ENCODE measurements around the gene FHAD1.
"Not testable (repeated sequence)": the region's sequence is repeated elsewhere in the genome, so short reads cannot be mapped to it uniquely, and the experiment has no call there.

The FHAD1 gene

DNA sequence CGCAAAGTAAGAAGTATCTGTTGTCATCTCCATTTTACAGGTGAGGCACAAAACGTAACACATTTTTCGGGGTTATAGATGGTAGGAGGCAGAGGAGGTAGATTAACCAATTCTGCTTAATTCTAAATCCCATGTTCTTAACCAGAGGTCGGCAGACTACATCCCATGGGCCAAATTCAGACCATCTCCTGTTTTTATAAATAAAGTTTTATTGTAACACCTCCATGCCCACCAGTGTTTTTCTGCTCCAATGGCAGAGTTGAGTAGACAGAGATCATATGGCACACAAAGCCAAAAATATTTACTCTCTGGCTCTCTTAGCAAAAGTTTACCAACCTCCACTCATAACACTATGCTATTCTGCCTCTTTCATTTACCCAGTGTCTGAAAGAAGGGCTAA is 30.9 kb downstream of the FHAD1 start:
- no peak for DNase-seq

DNA sequence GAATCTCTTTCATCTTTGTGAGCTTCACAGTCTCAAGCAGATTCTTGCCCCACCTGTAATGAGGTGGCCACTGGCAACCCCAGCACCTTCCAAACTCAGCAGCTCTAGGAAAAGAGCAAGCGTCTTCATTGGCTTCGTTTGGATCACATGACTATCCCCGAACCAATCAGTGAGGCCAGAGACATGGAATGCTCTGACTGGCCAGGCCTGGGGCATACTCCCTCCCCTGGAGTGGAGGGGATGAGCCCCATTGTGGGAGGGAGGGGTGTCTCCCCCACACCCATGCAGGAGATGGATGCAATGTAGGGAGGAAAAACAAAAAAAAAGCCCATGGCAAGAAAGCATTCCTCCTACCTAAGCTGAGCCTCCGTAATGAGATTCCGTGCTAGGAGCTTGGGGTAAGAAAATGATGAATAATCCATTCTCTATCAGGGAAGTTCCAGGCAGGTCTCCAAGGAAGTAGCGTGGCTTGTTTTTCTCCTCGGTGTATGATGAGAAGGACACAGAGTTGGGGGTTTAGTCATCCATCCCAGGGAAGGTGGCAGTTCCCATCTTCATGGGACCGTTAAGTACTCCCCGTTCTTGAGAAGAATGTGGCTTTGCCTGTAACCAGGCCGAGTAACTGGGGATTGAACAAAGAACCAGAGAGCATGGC is 32.7 kb downstream of the FHAD1 start:
- no peak for DNase-seq

DNA sequence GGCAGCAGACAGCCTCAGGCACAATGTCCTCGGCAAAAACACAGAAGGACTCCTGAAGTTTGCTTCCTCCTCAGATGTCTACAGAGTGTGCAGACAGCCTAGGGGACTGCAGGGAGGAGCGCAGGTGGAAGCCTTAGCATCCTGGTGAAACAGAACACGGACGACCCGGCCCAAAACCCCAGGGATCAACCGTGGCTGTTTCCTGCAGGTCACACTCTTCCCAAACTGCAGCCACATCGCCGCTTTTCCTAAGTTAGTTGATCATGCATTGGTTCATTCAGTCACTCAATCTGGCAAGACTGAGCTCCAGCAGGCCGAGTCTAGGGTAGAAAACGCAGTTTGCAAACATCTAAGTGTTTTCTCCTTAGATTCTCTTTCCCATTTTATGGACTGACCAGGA is 33.4 kb downstream of the FHAD1 start:
- DNase-seq = no peak

DNA sequence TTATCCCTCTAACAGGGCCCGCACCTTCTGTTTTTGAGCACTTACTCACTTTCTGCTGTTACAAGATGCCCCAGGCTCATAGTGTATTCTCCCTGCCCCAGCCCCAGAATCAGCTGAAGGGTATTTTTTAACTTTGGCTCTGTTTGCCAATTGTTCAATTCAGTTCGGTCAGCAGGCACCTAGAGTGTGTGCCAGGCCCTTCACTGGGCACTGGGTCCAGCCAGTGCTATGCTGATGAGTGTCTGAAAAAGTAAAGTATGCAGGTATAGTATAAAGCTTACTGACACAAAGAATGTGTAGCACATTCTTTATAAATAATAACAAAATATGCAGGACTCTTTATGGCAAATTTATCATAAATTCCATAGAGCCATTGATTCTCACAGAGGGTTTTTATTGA is 35.0 kb downstream of the FHAD1 start:
- DNase-seq = no peak

DNA sequence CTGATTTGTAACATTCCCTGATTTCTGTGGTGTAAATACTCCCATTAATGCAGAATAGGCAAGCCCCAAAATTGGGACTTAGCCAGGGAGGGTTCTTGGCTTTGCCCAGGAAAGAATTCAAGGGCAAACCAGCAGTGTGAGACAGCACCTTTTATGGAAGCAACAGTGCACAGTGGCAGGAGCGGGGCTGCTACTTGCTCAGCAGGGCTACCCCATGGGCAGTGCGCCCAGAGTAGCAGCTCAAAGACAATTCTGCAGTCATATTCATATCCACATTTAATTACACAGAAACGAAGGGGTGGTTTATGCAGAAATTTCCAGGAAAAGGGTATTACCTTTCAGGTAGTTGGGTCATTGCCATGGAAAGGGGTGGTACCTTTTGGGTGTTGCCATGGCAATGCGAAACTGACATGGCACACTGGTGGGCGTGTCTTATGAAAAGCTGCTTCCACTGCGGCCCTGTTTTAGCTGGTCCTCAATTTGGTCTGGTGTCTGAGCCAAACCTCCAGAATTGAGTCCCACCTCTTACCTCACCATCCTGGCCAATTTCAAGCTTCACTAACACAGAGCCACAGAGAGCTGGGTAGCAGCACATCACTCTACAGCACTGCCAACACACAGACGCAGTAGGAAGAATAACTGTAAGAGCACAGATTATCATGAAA is 35.9 kb downstream of the FHAD1 start:
- no peak for DNase-seq

DNA sequence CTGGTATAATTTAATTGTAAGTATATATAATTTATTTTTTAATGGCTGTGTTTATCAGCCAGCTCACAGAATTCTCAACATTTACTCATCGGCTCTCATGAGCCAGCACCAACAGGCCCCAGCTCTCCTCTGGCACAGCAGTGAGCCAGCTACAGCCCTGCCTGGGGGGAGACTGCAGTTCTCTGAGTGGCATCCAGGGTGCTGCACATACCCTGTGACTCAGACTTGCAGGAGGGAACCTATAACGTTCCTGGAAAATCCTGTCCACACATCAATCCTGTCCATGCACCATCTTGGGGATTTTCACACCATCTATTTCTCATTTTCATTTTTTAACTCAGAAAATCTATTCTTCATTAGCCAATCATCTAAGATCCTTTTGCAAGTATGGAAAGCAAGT is 36.5 kb downstream of the FHAD1 start:
- DNase-seq = no peak

DNA sequence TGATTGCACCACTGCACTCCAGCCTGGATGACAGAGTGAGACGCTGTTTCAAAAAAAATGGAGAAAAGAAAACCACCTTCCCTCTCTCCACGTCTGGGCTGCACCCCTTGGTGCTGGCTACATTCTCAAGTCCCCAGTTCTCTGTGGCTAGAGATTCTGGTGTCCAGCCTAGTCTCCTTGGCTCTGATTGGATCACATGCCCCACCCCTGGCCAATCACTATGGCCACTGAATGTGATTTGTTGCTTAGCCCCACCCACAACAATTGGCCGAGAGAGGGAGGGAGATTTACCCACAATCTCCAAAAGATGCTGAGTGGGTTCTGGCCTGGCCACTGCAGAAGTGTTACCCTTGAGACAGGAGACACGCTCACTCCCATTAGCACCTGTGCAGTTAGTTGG is 39.4 kb downstream of the FHAD1 start:
- no peak for DNase-seq

DNA sequence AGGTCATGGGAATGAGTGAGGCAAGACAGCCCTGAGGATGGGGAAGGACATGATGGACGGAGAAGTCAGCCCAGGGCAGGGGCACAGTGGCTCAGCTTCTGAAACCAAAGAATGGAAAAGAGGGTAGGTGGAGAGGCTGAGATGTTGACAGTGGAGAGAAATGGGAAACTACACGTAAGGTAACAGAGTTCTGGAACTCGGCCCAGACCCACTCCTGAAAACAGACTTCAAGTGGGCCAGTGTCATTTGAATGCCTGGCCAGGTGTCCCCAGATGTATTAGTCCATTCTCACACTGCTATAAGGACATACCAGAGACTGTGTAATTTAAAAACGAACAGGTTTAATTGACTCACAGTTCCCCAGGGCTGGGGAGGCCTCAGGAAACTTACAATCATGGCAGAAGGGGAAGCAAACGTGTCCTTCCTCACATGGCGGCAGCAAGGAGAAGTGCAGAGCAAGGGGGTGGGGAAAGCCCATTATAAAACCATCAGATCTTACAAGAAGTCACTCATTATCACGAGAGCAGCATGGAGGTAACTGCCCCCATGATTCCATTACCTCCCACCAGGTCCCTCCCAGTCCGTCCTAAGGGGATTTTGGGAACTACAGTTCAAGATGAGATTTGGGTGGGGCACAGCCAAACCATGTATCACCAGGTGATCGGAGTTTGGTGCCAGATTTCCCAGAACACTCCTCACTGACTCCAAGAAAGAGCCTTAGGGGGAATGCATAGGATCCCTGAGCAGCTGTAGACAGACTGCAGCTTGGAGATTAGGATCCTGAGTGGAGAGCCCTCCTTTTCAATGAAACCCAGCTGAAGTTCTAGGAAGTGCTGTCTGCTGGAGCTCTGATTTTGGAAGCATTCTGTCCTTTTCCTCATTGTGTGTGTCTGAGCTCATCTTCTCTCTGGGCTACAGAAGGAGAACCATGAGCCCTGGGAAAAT is 40.3 kb downstream of the FHAD1 start:
- no peak for DNase-seq

DNA sequence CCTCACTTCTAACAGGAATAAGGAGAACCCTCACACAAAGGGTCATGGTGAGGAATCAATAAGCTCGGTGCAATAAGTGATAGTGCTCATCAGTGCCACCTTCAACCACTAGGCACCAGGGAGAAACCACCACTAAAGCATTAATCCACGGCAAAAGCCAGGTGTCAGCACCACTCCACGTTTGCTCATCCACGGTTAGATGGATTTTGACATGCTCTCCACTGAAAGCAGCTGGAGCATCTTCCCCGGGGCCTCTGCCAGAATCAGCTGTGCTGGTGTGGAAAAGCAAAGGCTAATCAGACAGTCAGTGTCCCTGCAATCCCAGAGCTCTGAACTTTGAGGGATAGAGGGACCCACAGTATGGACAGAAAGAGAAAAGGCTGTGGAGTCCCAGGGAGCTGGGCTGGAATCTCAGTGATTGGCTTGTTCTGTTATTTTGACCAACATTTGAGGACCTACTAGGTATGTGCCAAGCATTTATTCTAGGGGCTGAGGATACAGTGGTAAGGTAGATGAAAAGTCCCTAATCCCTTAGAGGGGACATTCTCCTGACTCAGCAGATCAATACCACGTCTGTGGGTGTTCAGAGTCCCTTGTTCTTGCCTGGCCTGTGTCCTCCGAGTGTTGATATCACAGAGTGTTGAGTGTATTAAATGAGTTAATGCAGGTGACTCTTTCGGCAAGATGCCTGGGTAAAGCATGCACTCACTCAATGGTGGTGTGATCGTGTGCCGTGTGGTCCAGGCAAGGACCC is 41.3 kb downstream of the FHAD1 start:
- DNase-seq = no peak

DNA sequence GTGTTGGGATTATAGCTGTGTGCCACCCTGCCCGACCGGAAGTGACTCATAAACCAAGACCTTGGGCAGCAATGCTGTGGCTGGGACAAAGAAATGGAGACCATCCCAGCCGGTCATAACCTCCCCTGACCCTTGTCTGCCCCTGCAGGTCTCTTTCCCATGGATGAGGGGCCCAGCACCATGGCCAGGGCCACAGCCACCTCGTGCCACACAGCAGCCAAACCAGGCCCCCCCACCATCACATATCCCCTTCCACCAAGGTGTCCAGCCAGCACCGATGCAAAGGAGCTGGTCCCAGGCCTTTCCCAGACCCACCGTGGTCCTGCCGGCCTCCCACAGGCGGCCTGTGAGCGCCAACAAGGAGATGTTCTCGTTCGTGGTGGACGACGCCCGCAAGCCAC is 42.2 kb downstream of the FHAD1 start:
- no peak for DNase-seq

DNA sequence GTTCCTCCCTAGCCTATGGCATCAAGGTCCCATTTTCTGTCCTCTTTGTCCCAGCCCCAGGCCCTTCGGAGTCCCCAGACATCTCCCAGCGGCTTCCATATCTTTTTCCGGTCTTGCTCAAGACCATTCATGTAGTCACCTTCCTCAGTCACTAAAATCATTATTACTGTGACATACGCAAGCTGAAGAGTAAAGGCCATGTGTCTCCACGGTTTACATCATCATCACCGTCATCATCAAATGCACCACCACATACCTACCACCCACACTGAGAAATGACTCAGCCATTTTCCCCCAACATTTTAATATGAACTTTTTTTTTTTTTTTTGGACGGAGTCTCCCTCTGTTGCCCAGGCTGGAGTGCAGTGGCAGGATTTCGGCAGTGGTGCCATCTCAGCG is 43.4 kb downstream of the FHAD1 start:
- no peak for DNase-seq

DNA sequence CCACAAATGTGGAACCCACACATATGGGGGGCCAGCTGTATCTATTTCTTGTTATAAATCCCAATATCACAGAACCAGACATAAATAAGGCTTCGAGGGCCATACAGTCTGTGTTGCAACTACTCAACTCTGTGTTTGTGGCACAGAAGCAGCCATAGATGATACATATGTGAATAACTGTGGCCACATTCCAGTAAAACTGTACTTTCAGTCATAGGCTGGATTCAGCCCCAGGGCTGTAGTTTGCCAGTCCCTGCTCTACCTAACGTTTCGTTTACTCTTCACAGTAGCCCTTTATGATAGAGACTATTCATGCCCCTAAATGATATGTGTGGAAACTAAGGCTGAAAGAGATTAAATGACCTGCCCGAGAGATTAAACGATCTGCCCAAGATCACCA is 48.7 kb downstream of the FHAD1 start:
- no peak for DNase-seq

DNA sequence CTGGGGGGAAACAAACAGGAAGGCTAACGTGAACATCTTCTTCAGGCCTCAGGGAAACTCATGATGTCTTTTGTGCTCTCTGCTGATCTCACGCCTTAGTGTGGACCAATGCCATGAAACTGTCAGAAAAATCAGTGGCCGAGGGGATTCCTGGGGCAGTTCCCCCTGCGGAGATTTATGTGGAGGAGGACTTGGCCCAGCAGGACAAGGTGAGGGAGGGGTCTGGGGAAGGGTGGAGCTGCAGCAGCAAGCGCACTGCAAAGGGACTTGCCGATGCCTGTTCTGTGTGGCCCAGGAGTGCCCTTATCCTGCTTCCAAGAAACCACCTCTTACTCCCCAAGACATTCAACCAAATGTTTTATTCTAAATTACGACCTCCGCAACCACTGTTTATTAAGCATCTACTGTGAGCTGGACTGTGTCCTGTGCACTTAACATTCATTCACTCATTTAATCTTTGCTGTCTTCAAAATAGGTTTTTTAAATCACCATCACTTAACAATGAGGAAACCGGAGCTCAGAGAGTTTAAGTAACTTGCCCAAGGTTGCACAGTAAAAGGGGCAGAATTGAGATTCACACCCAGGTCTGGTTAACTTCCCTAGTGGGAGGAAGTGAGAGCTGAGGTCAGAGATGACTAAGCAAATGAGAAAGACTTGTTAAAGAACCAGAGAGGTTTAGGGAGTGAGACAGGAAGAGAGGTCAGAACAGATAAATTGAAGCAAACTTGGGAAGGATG is 49.7 kb downstream of the FHAD1 start:
- no peak for DNase-seq

DNA sequence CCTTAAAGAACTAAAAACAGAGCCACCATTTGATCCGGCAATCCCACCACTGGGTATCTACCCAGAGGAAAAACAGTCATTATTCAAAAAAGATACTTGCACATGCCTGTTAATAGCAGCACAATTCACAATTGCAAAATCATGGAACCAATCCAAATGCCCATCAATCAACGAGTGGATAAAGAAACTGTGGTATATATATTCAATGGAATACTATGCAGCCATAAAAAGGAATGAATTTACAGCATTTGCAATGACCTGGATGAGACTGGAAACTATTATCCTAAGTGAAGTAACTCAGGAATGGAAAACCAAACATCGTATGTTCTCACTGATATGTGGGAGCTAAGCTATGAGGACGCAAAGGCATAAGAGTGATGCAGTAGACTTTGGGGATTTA is 51.0 kb downstream of the FHAD1 start:
- not testable (repeated sequence) for DNase-seq

DNA sequence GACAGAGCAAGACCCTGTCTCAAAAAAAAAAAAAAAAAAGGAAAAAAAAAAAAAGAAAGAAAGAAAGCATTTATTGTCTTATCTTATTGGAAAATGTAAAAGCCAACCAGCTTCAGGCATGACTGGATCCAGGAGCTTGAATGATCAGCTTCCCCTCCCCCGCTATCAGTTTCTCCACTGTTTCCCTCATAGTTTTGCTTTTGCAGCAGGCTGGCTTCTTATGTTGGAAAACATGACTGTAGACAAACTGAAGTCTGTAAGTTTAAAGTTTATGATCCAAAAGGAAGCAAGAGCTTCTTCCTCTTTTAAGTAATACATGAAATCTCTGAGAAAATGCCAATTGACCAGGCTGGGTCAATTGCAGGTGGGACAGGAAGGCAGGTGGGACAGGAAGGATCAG is 52.2 kb downstream of the FHAD1 start:
- no peak for DNase-seq

DNA sequence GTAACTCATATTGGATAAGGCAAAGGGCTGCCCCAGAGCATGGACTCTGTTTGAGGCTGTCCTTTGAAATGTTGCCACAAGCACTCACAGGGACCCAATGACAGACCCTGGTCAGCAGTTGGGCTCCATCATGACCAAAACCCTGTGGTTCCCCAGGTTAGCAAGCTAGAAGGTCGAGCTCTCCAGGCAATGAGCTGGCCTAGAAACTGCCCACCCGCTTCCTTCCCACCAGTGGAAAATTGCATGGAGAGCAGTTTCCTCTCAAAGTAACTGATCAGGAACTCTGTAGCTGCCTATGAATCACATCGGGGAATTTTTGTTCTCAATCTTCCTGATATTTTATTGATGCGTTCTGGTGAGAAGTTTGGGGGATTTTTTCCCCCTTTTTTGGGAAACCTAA is 52.8 kb downstream of the FHAD1 start:
- DNase-seq = no peak

DNA sequence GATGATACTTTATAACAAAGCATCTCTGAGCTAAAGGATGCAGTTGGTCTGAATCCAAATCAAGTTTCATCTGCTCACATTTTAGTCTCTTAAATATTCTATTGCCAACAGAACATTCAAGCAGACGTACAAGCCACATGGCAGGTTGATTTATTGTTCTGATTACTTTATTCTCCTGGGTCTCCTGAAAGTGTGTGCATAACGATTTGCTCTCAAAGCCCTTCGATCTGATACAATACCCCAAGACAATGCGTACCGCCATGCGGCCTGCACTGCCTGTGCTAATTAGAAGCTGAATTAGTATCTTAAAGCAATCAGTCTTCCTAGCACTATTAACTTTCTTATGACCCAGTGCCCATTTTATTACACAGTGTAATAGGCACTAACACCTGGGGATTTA is 56.9 kb downstream of the FHAD1 start:
- no peak for DNase-seq

DNA sequence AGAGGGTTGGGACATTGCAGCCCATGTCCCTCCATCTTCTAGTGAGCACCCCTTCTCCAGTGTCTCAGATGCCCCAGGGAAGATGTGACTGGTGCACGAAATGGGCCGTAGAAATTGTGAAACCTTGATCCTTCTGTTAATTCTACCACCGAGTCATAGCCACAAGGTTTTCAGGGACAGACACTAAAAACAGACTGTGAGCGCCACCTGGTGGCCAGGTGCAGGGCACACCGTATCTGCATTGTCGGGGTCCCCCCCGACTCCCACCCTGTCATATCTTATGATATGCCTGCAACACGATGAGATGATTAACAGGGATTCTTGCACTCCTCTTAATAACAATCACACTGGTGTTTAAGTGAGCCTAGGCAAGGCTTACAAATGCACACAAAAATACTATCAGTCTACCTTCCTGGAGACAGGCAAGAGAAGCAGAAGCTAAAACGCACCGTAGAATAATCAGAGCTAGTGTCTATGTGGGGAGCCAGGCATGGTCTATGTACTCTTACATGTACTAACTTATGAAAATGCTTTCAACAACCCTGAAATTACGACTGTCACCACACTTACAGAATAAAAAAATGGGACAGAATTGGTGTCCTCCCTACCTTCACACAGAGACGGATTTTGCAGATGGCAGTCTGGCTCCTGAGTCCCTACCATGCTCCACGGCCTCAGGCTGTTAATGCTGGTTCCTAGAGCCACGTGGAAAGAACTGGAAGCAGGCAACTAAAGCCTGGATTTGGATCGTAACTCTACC is 57.9 kb downstream of the FHAD1 start:
- peak; percentile 55 for DNase-seq

DNA sequence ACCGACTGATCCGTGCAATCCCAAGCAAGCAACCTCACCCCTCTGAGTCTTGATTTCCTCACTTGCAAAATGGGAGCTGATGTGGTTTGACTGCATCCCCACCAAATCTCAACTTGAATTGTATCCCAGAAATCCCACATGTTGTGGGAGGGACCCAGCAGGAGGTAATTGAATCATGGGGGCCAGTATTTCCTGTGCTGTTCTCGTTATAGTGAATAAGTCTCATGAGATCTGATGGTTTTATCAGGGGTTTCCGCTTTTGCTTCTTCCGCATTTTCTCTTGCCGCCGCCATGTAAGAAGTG is 58.4 kb downstream of the FHAD1 start:
- DNase-seq = no peak

DNA sequence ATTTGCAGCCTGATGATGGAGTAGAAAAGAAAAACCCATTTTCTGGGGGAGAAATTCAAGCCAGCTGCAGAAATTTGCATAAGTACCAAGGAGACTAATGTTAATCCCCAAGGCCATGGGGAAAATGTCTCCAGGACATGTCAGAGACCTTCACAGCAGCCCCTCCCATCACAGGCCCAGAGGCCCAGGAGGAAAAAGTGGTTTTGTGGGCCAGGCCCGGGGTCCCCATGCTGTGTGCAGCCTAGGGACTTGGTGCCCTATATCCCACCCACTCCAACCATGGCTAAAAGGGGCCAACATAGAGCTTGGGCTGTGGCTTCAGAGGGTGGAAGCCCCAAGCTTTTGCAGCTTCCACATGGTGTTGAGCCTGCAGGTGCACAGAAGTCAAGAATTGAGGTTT is 59.3 kb downstream of the FHAD1 start:
- DNase-seq = not testable (repeated sequence)

DNA sequence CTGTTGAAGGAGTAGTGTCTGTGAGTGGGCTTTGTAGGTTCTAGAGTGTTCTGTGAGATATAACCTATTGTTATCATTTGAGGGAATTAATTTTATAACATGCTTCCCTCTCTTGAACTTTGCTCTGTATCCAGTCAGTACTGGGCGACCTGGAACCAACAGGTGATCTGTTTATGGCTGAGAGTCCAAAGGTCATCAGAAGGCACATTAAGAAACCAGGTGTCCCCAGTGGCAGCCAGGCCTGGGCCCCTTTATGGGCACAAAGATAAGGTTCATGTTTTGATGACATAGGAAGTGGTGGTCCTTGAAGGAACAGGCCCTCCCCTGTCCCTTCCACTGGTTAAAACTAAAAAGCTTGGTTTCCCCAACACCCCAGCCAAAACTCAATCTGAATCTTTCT is 61.1 kb downstream of the FHAD1 start:
- DNase-seq = no peak

DNA sequence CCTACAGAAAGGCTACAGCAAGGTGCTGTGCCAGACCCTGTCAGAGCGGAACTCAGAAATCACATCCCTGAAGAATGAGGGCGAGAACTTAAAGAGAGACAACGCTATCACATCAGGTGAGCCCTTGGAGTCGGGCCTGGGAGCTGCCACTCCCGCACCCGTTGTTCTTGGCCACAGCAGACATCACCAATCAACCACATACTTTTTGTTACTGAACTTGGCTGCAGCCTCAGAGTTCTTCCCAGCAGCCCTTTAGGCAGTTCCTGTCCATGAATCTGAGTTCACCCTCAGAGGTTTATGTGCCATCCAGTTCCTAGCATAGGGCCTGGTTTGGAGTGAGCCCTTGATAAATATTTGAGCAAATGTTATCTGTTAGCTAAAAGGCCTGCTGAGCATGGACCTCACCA is 61.6 kb downstream of the FHAD1 start:
- DNase-seq = no peak

Measured in NCI-H1105 (cell line).